ENCODE measurements around the gene KRTAP5-4. TPM values are rescaled to one million over a fixed set of nuclear protein-coding genes. Genes with fewer than 3 reads are reported as not detected.

Gene KRTAP5-4
- total and polyA plus RNA-seq, 2 donors (not counting 3 experiments of a cell fraction or from before 2014, with no cell fraction given) = not detected

GRCh38 chr11:1619449-1619848, 2.5 kb downstream of the KRTAP5-4 start:
- TF ChIP-seq POLR2A (IDR thresholded peaks at IDR 0.05; ENCODE audit: low read depth, low read length) = no peak
- TF ChIP-seq JUN (IDR thresholded peaks at IDR 0.05; ENCODE audit: borderline replicate concordance, insufficient read depth, insufficient read length, low read depth) = no peak
- TF ChIP-seq MAX (IDR thresholded peaks at IDR 0.05; ENCODE audit: insufficient read depth, insufficient read length) = no peak
- TF ChIP-seq GATA2 (IDR thresholded peaks at IDR 0.05; ENCODE audit: insufficient read depth, insufficient read length, low read depth, low read length) = no peak
- no peak for TF ChIP-seq EZH2 (IDR thresholded peaks at IDR 0.05; ENCODE audit: borderline replicate concordance, low read depth, low read length, severe bottlenecking)
- TF ChIP-seq FOS (IDR thresholded peaks at IDR 0.05; ENCODE audit: borderline replicate concordance, insufficient read depth, low read length) = no peak
- no peak for TF ChIP-seq CTCF (IDR thresholded peaks at IDR 0.05; ENCODE audit: extremely low read depth in 1 of 2, insufficient read depth in 1 of 2, low read depth in 1 of 2, low read length in 2 of 2)
- TF ChIP-seq POLR2AphosphoS5 (IDR thresholded peaks at IDR 0.05; ENCODE audit: insufficient read depth, low read depth, low read length) = no peak
- no peak for TF ChIP-seq MYC (IDR thresholded peaks at IDR 0.05; ENCODE audit: low read depth, low read length)
- Histone ChIP-seq H3K9ac (replicated peaks; ENCODE audit: extremely low read depth, insufficient read depth, low read length) (no peak overlapping the region), H3K4me1 (ENCODE audit: control insufficient read depth, extremely low read depth, insufficient read depth, low read length) (no peaks in the 10 kb centered on the region), H3K9me1 (replicated peaks; ENCODE audit: control insufficient read depth, extremely low read depth, insufficient read depth, low read length) (no peaks in the 10 kb centered on the region), H4K20me1 (replicated peaks; ENCODE audit: control insufficient read depth, extremely low read depth, insufficient read depth, low read length) (no peaks in the 10 kb centered on the region), H2AFZ (ENCODE audit: low read depth, low read length) (no peak overlapping the region), H3K36me3 (ENCODE audit: control insufficient read depth in 2 of 2, extremely low read depth in 1 of 2, insufficient read depth in 2 of 2, low read length in 2 of 2) (no peaks in the 10 kb centered on the region), H3K4me3 (replicated peaks in 1 of 3; ENCODE audit: insufficient read depth in 1 of 3, low read depth in 1 of 3, low read length in 3 of 3) (no peak overlapping the region), H3K27me3 (ENCODE audit: control insufficient read depth in 2 of 2, insufficient read depth in 2 of 2, low read length in 2 of 2) (peaks cover 2 to 4% of the 10 kb centered on the region in 2 experiments), H3K4me2 (ENCODE audit: insufficient read depth, low read length) (no peak overlapping the region), H3K9me3 (replicated peaks; ENCODE audit: control insufficient read depth, insufficient read depth, low read length) (no peaks in the 10 kb centered on the region), H3K79me2 (ENCODE audit: control insufficient read depth, insufficient read depth, low read length) (no peaks in the 10 kb centered on the region), H3K27ac (ENCODE audit: insufficient read depth, low read depth, low read length) (no peak overlapping the region)
- DNase-seq (ENCODE audit: low read depth, low spot score) (no peak), FAIRE-seq (no peak)
- ChIA-PET POLR2A (no interaction called here), CTCF (interaction anchor here (1.6 to 3.5 kb wide), 2 partner anchors 24 to 33 kb away, joined by 3 to 24 read pairs; no protein-coding TSS in a partner anchor)
- intact Hi-C loops (cut with micrococcal nuclease) = loop anchor here (1.0 kb wide), 1 partner anchor 19 kb away; no protein-coding TSS in a partner anchor
- dilution Hi-C loops (cut with MboI; ENCODE audit: extremely low pct_ligation_motif_present, low sequenced_read_pairs) = no loop called here
- no TSS peak for BruUV-seq (replicated peaks)

Measured in endothelial cell of umbilical vein (primary cell).